K562 (cell line): ENCODE results near the gene MYO3B. TPM values are rescaled to one million over a fixed set of nuclear protein-coding genes. Genes with fewer than 3 reads are reported as not detected.

Experiments used
- ATAC-seq: fragments of 200-7000 bp; cut with Tn5 transposase; 3 replicates; pipeline ENCODE4 v1.9.1; 2020; ENCODE audit warnings: moderate library complexity
- BruUV-seq: library from RNA; stranded (reverse); fragments of 400-500 nt; replicated peaks from 2 replicates; lab custom pipeline; 2021; lab: Mats Ljungman, UMichigan
- CTCF ChIA-PET: fragments of 300-600 bp; formaldehyde crosslinking; extraction: SDS; loops from one replicate; lab custom pipeline; 2021; ENCODE audit warnings: low intra/inter-chr PET ratio; lab: Yijun Ruan, JAX
- POLR2A ChIA-PET: fragments of 300-600, 350-650 bp; sonication (Branson Sonifier 250); formaldehyde crosslinking; extraction: SDS; loops from one replicate; lab custom pipeline; 2021; ENCODE audit warnings: antibody characterized with exemption, inconsistent platforms; lab: Yijun Ruan, JAX
- DNase-seq, 4 experiments: peaks; one replicate each; pipeline versions ENCODE4 v3.0.0 to v3.0.0-alpha.2; 2011 to 2018; ENCODE audit warnings: low spot score in 3 of 4, mixed read lengths in 3 of 4; ENCODE audit errors: extremely low read depth in 1 of 4
- FAIRE-seq: peaks from 2 replicates; lab custom pipeline; 2011; peaks lifted over from hg19 to GRCh38; lab: Jason Lieb, UNC
- H2AFZ ChIP-seq: 2 replicates; pipeline ENCODE4 v1.6.0; 2011; ENCODE audit warnings: low read depth, low read length, control low read depth, inconsistent platforms
- H3K27ac ChIP-seq: fragments of 200-600 bp; 3 replicates; pipeline ENCODE4 v1.8.0; 2011; ENCODE audit warnings: low read depth, mild to moderate bottlenecking, control low read depth, inconsistent platforms, low read length, moderate library complexity, mixed read lengths; ENCODE audit errors: extremely low read depth
- H3K27me3 ChIP-seq, 2 experiments: fragments of 300-600 bp in 1 of 2; 2 replicates in 1 of 2; 3 replicates in 1 of 2; pipeline versions ENCODE4 v1.6.0 to v1.8.0; 2011; ENCODE audit warnings: inconsistent platforms in 2 of 2, low read length in 2 of 2, mild to moderate bottlenecking in 1 of 2, mixed read lengths in 1 of 2, moderate library complexity in 1 of 2; ENCODE audit not compliant: control insufficient read depth in 2 of 2, insufficient read depth in 2 of 2
- H3K36me3 ChIP-seq: fragments of 300-600 bp; 3 replicates; pipeline ENCODE4 v1.8.0; 2011; ENCODE audit warnings: mild to moderate bottlenecking, low read length, inconsistent platforms; ENCODE audit not compliant: control insufficient read depth, insufficient read depth
- H3K4me1 ChIP-seq, 2 experiments: fragments of 200-600 bp in 1 of 2; replicated peaks in 1 of 2; 2 replicates in 1 of 2; 3 replicates in 1 of 2; pipeline versions ENCODE4 v1.5.1 to v1.8.0; 2011; ENCODE audit warnings: inconsistent platforms in 2 of 2, low read length in 2 of 2, mild to moderate bottlenecking in 1 of 2, mixed read lengths in 1 of 2, moderate library complexity in 1 of 2; ENCODE audit not compliant: control insufficient read depth in 2 of 2, insufficient read depth in 2 of 2
- H3K4me2 ChIP-seq: 2 replicates; pipeline ENCODE4 v1.6.1; 2011; ENCODE audit warnings: low read length, control low read depth, inconsistent platforms, mixed read lengths; ENCODE audit not compliant: insufficient read depth
- H3K4me3 ChIP-seq: fragments of 200-600 bp; sonication (generic), shearing (Covaris generic); 2 replicates; pipeline ENCODE4 v1.5.1; 2016; ENCODE audit warnings: control low read depth, inconsistent platforms
- H3K79me2 ChIP-seq: fragments of 200-600 bp; 3 replicates; pipeline ENCODE4 v1.8.0; 2011; ENCODE audit warnings: low read length, inconsistent platforms; ENCODE audit not compliant: control insufficient read depth, insufficient read depth
- H3K9ac ChIP-seq, 2 experiments: 2 replicates each; pipeline versions ENCODE4 v1.6.0 to v1.6.1; 2011; ENCODE audit warnings: low read depth in 2 of 2, low read length in 2 of 2, control low read depth in 1 of 2, inconsistent platforms in 1 of 2, mild to moderate bottlenecking in 1 of 2, mixed read lengths in 1 of 2; ENCODE audit not compliant: insufficient read depth in 1 of 2
- H3K9me1 ChIP-seq: one replicate; pipeline ENCODE4 v1.6.0; 2011; ENCODE audit warnings: inconsistent platforms, mild to moderate bottlenecking, low read length, moderate library complexity; ENCODE audit not compliant: control insufficient read depth, insufficient read depth
- H3K9me3 ChIP-seq: replicated peaks from 2 replicates; pipeline ENCODE4 v1.5.1; 2011; ENCODE audit warnings: low read depth, low read length, inconsistent platforms; ENCODE audit not compliant: control insufficient read depth, insufficient read depth
- H4K20me1 ChIP-seq: replicated peaks from 2 replicates; pipeline ENCODE4 v1.6.1; 2011; ENCODE audit warnings: low read length, inconsistent platforms, mixed read lengths; ENCODE audit not compliant: control insufficient read depth, insufficient read depth
- MAFG ChIP-seq: fragments of 450-650 bp; conservative IDR thresholded peaks from 2 replicates; pipeline ENCODE4 v1.6.1; 2016; ENCODE audit warnings: missing genetic modification characterization, missing compliant biosample characterization
- PHF21A ChIP-seq: fragments of 450-650 bp; IDR thresholded peaks from 2 replicates; pipeline ENCODE4 v1.6.1; 2017; ENCODE audit warnings: low read depth, borderline replicate concordance
- RB1 ChIP-seq: fragments of 450-650 bp; IDR thresholded peaks from 2 replicates; pipeline ENCODE4 v1.6.1; 2017; ENCODE audit warnings: low read depth, mild to moderate bottlenecking
- RUNX1 ChIP-seq: sonication (generic); IDR thresholded peaks from 2 replicates; pipeline ENCODE4 v1.6.1; 2016; ENCODE audit warnings: antibody characterized with exemption, low read depth
- WGBS: fragments of 100-300 bp; shearing (Covaris generic); methylation state at CpG from one replicate; pipeline ENCODE4 v1.1.6; 2016; ENCODE audit warnings: low coverage, mixed read lengths; ENCODE audit not compliant: insufficient coverage; ENCODE audit errors: missing lambda C conversion rate; 5-methylcytosine and 5-hydroxymethylcytosine counted together
- in situ Hi-C: fragments of 300-500 bp; cut with MboI; formaldehyde crosslinking; loops from 4 replicates; pipeline ENCODE4 v1.15.0; 2018; ENCODE audit warnings: inconsistent platforms, mixed read lengths
- intact Hi-C: fragments of 100-400 bp; cut with micrococcal nuclease; formaldehyde crosslinking; loops from 2 replicates; pipeline ENCODE4 v1.14.2; 2022
- polyA plus RNA-seq, 8 experiments: library from polyadenylated mRNA; depleted of rRNA in 4 of 8; stranded (reverse) in 5 of 8; unstranded in 3 of 8; fragments of >200 nt; fragmentation: Nextera tagmentation in 2 of 8; fragmentation: Illumina TruSeq in 1 of 8; extraction: Ambion mirVana in 2 of 8; extraction: Trizol in 1 of 8; gene quantifications; 2 replicates each; pipeline versions ENCODE4 v1.2.1 to v1.2.3, GENCODE V29; 2011 to 2014; ENCODE audit warnings: inconsistent platforms in 1 of 8, missing spikeins in 1 of 8
- total RNA-seq, 7 experiments: library from RNA; depleted of rRNA in 6 of 7; stranded (reverse); fragments of >200 nt in 6 of 7; fragmentation: Illumina TruSeq in 2 of 7; extraction: Trizol in 2 of 7; gene quantifications; 2 replicates each; pipeline versions ENCODE4 v1.2.1 to v1.2.3, GENCODE V29; 2011 to 2021; ENCODE audit warnings: low replicate concordance in 1 of 7
- TF ChIP-seq, protein P1 (sequence below): fragments of 250-450 bp; sonication (Bioruptor Pico); IDR thresholded peaks from 2 replicates; pipeline ENCODE4 v1.5.0; 2022; ENCODE audit warnings: mild to moderate bottlenecking

The MYO3B gene
- total and polyA plus RNA-seq, 9 of the 15 experiments (the other 6 are each of a cell fraction or from before 2014, with no cell fraction given), result 2.7 to 6.5 (median 3.6) TPM

DNA sequence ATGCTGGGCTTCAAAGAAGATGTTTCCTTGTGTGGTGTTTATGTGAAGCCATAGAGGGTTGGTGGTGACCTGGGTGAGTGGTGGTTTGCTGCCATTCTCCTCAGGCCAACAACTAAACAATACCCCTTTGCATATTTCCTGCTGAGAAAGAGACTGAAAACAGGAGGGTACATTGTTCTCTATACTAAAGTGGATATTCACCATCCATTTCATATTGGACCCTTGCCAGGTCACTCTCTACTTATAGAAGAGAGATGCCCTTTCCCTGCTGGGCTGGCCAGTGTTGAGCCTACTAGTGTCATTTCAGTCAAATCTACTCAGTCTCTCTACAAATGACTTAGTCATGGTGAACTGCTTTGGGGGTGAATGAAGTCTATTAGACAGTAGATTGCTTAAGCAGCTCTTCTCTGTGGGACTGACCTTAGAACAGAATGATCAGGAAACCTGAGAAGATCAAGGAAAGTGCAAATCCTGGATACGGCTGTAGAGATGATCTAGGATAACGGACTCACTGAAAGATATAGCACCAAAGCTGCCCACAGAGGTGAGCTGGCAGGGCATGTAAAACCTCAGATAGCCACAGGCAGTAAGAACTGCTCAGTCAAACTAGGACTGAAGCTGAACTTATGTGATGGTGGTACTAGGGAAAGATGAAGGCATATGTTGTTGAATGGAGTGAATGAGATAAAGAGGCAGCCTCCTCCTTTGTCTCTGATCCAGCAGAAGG lies 154.9 kb downstream of the MYO3B start (continued):
- TF ChIP-seq, protein P1, sequence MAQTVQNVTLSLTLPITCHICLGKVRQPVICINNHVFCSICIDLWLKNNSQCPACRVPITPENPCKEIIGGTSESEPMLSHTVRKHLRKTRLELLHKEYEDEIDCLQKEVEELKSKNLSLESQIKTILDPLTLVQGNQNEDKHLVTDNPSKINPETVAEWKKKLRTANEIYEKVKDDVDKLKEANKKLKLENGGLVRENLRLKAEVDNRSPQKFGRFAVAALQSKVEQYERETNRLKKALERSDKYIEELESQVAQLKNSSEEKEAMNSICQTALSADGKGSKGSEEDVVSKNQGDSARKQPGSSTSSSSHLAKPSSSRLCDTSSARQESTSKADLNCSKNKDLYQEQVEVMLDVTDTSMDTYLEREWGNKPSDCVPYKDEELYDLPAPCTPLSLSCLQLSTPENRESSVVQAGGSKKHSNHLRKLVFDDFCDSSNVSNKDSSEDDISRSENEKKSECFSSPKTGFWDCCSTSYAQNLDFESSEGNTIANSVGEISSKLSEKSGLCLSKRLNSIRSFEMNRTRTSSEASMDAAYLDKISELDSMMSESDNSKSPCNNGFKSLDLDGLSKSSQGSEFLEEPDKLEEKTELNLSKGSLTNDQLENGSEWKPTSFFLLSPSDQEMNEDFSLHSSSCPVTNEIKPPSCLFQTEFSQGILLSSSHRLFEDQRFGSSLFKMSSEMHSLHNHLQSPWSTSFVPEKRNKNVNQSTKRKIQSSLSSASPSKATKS, result no peak
- no peak for TF ChIP-seq RUNX1
- TF ChIP-seq MAFG (tag), result peak; percentile 31
- no peak for TF ChIP-seq PHF21A

DNA sequence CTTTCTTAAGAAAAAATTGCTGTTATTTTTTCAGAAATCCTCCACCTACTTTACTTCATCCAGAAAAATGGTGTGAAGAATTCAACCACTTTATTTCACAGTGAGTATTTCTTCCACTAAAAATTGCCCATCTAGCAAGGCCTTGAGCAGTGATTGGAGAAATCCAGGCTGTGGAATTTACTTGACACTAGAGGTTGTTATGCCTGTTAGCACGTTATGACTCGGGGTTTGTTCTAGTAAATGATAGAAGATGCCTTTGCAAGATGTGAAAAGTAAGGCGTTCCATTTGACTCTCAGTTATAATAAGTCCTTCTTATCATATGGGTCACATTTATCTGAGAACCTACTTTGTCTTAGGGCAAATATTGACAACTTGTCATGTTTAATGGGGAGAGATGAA lies 157.4 kb downstream of the MYO3B start:
- no peak for ATAC-seq

More for the DNA sequence above, 157.4 kb downstream of the MYO3B start:
- CTCF ChIA-PET, result no interaction called here
- no peak for DNase-seq
- no peaks in the 10 kb centered on the region for H3K36me3 ChIP-seq
- H3K27ac ChIP-seq, result no peak overlapping the region
- H4K20me1 ChIP-seq, result no peaks in the 10 kb centered on the region
- FAIRE-seq, result no peak
- H3K4me3 ChIP-seq, result no peak overlapping the region
- intact Hi-C loops, result no loop called here
- TF ChIP-seq RB1, result no peak
- H3K4me2 ChIP-seq, result no peak overlapping the region
- no TSS peak for BruUV-seq
- WGBS, result 22% methylated on average over 3 of the region's 3 CpGs
- POLR2A ChIA-PET, result interaction anchor here (0.6 kb wide), 1 partner anchor 69 kb away, joined by 3 read pairs; no protein-coding TSS in a partner anchor
- H3K4me1 ChIP-seq, result peaks cover 0 to 14% of the 10 kb centered on the region in 2 experiments; a peak in 4 of 5 replicates
- no peaks in the 10 kb centered on the region for H3K9me1 ChIP-seq
- in situ Hi-C loops, result no loop called here
- H3K79me2 ChIP-seq, result no peaks in the 10 kb centered on the region
- H3K27me3 ChIP-seq, result no peaks in the 10 kb centered on the region
- H3K9me3 ChIP-seq, result no peaks in the 10 kb centered on the region
- H2AFZ ChIP-seq, result no peak overlapping the region
- H3K9ac ChIP-seq, result no peak overlapping the region
